HS-5 (cell line): Measurements from ENCODE around the gene TAB2.

Experiments
- DNase-seq: peaks from one replicate; pipeline ENCODE4 v3.0.0-alpha.2; 2012; ENCODE audit warnings: low read depth

The TAB2 gene, protein sequence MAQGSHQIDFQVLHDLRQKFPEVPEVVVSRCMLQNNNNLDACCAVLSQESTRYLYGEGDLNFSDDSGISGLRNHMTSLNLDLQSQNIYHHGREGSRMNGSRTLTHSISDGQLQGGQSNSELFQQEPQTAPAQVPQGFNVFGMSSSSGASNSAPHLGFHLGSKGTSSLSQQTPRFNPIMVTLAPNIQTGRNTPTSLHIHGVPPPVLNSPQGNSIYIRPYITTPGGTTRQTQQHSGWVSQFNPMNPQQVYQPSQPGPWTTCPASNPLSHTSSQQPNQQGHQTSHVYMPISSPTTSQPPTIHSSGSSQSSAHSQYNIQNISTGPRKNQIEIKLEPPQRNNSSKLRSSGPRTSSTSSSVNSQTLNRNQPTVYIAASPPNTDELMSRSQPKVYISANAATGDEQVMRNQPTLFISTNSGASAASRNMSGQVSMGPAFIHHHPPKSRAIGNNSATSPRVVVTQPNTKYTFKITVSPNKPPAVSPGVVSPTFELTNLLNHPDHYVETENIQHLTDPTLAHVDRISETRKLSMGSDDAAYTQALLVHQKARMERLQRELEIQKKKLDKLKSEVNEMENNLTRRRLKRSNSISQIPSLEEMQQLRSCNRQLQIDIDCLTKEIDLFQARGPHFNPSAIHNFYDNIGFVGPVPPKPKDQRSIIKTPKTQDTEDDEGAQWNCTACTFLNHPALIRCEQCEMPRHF

DNA sequence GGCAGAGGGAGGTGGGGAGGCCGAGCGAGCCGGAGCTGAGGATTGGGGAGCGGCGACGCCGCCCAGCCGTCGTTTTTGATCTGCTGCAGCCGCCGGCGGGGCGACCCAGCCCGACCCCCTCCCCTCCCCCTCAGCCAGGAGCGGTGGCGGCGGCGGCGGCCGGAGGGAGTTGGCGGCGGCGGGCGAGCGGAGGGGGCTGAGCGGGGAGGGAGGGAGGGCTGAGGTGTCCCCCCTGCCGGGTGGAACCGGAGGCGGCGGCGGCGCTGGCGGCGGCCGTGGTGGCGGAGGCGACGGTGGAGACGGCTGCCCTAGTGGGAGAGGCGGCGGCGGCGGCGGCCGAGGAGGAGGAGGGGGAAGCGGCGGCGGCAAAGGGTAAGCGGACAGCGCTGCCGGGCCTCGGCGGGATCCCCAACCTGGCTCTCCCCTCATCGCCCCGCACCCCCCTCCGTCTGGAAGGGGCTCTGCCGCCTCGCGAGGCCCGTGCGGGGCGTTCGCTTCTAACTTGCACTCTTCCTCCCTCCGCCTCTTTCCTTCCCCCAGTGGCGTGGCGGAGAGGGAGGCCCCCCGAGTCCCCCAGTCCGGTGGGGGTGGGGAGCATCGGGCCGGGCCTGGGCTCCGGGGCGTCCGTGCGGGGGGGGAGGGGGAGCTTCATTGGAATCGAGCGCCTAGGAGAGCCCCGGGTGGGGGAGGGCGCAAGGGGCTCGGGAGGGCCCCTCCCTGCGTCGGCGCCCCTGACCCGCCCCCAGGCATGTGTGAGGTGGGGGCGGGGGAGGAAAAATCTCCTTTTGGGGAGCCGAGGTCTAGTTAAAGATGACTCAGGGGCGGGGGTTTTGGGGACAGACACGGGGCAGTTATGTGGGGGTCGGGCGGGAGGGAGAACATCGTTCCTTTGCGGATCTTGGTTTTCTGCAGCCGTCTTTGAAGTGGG is at the start of gene TAB2:
TAB2 (plus strand) TSS at position 69 of the 928 bp plus-strand sequence. CDS start 52,286 bp downstream, outside the sequence.
- no peak for DNase-seq

DNA sequence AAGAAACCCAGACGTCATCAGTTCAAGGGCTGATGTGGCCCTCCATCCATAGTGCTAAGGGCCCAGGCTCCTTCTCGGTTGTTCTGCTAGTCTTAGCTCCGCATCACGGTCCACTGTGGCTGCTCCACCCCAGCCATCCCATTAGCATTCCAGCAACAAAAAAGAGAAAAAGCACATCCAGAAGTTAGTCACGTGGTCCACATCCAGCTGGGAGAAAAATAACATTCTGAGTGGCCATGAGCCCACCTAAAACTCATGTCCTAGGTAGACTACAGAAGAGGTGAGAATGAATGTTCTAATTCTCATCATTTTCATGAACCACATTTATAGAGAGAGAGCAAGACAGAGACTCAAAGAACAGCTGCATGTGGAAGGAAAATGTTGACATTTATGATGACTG is 49.4 kb upstream of the TAB2 start:
- no peak for DNase-seq

DNA sequence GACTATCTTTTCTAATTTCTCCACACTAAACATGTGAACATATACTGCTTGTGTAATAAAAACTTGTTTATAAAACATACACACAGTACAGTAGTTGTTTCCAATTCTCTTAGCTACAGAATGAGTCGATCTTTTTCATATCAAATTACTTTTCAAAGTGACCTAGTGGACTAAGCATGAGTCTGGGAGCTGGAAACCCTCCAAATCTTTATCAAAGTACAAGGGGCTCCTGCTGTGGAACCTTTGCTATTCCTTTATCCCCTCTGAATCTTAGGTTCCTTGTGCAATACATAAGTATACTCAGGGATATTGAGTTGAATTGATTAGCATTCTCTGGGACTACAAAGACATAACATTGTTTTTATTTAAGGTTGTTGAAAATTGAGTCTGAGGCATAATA is 48.7 kb upstream of the TAB2 start:
- DNase-seq, result no peak

DNA sequence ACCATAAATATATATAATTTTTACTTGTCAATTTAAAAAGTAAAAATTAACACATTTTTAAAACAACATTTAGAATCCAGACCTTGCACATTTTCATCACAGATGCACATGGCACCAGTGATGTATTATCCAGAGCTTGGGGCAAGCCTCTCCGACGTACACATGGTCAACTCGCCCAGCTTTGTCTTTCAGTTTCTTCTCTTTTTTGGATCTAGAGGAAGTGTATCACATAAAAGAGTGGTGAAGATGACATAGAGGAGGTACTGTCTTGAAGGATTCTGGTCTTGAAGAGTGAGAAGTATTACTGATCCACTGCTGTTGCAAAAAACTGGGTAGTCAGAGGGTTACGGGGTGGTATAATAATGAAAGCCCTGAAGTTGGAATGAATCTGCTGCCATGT is 46.9 kb upstream of the TAB2 start:
- no peak for DNase-seq

DNA sequence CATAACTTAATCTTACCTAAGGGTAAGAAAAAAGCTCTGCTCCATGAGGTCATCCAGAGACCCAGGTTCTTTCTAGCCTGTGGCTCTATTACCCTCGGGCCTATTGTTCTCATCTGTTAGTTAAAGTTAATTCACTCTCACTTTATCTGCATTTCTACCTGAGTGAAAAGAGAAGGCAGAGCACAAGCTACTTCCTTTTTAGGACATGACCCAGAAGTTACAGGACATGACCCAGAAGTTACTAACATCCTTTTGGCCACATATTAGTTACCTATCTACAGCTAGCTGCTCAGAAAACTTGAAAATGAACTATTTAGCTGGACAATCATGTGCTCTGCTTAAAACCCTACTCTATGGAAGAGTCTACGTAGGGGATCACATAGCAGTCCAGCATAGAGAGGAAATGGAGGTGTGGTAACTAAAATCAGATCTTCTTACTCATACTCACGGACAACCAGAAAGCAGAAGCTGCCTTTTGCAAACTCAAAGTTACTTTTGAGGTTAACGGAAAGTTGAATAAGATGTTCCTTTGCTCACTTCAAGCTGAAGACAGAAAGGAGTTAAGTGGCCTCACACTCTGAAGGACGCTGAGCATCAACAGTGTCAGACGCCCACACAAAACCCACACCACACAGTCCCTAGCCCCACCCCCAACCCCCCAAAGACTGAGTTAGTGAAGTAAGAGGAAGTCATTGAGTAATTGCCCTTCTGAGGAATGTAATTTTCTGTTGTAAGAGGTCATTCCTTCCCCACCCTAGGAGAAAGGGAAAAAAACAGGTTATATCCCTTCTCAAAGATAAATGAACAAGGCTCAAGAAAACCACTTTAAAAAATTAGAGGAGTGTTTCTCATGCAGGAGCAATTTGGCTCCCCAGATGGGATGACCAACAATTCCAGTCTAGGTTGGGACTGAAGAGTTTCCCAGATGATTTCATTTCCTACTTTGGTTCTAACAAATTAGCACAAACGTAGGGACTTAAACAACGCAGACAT is 45.9 kb upstream of the TAB2 start:
- no peak for DNase-seq

DNA sequence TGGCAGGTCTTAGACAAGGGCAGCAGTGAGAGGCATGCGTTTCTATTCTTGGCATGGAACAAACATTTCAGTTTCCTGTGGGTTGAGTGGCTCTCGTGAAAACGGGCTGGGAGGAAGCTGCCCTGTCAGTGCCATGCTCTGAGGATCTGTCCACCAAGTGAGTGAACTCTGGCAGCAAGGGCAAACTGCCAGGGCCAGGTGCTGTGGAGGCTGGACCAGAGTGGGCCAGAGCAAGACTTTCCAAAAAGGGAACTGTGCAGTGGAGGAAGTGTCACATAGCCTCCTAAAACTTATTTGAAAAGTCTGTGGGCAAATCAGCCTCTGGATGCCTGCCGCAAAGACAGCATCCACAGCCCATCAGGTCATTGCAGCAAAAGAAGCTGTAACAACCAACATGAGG is 44.2 kb upstream of the TAB2 start:
- no peak for DNase-seq

DNA sequence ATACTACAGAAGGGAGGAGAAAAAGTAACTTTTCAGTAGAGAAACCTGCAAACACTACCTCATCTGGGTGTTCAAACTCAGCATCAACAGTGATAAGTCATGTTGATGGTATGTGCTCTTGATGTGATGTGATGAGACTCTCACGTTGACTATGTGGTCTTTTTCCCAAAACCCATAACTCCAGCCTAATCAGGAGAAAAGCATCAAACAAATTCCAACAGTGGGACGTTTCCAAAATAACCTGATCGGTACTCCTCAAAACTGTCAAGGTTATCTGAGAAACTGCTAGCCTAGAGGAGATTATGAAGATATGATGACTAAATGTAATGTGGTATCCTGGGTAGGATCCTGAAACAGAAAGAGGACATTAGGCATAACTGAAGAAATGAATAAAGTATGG is 41.9 kb upstream of the TAB2 start:
- no peak for DNase-seq

DNA sequence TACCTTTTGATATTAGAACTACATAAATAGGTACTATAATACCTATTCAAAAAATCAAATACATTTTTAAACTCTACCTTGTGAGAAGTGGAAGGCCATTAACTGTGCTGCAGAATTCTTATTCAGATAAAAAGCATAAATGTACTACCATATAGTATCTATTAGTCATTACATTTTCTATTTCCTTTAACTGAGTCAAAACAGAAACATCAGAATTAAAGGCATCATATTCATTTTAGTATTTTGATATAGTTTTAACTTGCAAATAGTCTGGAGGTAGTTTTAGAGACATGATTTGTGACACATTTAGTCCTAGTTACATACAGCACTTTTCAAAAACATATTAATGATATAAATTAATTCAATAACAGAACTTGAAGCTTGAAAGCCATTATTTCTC is 39.9 kb upstream of the TAB2 start:
- no peak for DNase-seq

DNA sequence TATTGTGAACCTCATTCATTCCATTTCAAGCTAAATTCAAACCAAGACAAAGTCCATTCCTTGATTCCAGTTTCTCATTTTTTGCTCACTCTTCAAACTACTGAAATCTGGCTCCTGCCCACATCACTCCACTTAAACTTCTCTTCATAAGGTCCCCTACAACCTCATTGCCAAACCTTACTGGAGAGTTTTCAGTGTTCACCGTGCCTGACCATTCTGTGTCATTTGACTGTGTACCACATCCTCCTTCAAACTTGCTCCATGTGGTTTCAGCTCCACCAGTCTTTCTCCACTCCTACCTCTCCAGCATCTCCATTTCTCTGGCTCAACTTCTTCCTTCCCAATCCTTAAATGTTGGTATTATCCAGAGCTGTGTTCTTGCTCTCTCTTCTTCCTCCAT is 38.5 kb upstream of the TAB2 start:
- no peak for DNase-seq

DNA sequence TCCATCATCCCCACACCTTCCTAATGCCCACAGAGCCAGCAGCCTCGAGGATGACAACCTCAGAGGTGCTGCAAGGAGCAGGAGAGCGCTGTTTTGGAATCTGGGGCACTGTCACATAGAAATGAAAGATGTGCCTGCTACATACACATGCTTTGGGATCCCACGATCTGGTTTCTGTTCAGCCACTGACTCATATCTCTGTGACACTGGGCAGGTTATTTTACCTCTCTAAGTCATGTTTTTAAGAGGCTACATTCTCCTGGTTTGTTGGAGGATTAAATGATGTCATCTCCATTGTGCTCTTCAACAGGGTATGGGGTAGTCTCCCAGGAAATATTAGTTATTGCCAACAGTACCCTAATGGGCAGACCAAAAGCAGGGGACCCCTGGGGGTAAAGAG is 32.6 kb upstream of the TAB2 start:
- no peak for DNase-seq

DNA sequence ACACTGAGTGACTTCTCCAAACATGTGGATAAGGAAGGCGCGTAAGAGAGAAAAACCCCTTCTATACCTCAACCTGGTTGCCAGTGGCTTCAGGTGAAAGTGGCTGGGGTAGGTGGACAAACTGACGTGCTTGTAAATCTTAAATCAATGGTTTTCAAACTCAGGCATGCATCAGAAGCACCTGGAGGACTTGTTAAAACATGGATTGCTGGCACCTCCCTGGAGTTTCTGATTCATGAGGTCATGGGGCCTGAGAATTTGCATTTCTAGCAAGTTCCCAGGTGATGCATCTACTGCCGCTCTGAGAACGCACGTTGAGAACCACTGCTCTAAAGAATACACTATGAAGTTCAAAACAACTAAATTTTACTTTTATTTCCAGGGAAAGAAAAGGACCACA is 31.9 kb upstream of the TAB2 start:
- no peak for DNase-seq

DNA sequence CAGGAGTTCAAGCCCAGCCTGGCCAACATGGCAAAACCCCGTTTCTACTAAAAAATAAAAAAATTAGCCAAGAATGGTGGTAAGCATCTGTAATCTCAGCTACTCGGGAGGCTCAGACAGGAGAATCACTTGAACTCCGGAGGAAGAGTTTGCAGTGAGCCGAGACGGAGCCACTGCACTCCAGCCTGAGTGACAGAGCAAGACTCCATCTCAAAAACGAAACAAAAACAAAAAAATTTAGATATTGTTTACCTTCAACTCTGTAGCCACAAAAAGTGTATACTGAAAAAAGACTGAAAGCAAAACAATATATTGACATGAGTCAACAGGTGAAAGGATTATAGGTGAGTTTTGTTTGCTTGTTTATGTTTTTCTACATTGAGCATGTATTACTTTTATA is 30.6 kb upstream of the TAB2 start:
- no peak for DNase-seq

DNA sequence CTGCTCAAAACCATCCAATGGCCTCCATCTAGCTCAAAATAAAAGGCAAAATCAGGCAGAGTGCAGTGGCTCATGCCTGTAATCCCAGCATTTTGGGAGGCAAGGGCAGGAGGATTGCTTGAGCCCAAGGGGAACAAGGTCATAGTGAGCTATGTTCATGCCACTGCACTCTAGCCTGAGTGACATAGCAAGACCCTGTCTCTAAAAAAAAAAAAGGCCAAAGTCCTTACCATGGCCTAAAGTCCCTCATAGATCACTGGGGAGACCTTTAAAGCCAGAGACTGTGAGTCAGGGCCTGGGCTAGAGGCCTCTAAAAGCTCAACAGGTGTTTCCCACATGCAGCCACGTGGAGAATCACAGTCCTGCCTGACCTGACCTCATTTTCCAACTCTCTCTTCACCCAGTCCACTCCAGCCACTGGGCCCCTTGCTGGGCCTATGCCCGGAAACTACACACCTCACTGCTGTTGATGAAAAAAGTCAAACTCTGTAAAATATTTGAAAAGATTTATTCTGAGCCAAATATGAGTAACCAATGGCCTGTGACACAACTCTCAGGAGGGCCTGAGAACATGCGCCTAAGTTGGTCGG is 28.2 kb upstream of the TAB2 start:
- DNase-seq, result no peak

DNA sequence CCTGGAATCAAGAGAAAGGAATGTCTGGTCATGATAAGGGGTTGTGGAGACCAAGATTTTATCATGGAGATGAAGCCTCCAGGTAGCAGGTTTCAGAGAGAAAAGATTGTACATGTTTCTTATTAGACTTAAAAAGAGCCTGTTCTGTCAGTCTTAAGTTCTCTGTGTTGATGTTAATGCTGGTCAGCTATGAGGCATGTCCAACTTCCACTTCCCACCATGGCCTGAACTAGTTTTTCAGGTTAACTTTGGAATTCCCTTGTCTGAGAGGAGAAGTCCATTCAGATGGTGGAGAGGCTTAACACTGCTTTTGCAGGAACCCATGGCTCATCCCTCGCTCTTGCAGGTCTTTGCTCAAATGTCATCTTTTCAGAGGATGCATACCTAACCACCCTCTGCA is 27.5 kb upstream of the TAB2 start:
- no peak for DNase-seq

DNA sequence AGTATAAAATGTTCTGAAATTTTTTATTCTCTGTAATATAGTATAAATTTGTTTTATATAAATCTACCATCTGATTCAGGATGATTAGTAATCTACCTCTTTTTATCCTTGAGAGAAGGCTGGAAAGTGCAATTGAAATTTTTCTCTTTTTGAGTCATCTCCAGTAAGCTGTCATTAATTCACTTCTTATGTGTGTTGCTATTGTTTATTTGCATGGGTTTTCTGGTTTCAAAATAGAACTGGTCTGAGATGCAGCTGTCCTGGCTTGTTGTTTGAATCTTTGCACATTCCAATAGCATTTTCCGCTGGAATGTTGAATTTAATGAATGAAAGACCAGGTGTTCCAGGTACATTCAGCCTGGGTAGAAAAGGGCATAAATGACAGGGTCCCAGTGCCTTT is 24.3 kb upstream of the TAB2 start:
- no peak for DNase-seq

DNA sequence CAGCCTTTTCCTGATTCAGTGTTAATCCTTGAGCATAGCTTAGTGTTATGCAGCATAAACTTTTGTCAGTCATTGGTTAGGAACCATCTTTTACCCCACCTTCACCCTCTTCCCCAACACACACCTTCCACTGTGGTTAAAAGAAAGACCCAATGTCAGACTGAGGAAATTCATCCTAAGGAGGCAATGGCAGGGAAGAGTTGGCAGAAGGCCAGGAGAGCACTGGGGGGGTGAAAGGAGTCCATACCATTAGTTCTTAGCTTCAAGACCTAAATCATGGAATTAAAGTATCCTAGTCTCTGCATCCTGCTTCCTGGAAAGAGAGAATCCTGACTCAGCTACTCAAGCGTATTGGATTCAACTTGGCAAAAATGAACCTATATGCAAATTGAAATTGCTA is 16.9 kb upstream of the TAB2 start:
- DNase-seq, result no peak

DNA sequence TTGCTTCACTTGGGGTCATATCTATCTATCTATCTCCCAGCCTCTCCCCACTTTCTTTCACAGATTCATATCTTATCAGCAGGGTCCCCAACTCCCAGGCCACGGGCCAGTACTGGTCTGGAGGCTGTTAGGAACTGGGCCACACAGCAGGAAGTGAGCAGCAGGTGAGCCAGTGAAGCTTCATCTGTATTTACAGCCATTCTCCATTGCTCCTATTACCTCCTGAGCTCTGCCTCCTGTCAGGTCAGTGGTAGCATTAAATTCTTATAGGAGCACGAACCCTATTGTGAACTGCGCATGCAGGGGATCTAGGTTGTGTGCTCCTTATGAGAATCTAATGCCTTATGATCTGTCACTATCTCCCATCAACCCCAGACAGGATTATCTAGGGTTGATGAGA is 14.8 kb upstream of the TAB2 start:
- DNase-seq, result no peak

DNA sequence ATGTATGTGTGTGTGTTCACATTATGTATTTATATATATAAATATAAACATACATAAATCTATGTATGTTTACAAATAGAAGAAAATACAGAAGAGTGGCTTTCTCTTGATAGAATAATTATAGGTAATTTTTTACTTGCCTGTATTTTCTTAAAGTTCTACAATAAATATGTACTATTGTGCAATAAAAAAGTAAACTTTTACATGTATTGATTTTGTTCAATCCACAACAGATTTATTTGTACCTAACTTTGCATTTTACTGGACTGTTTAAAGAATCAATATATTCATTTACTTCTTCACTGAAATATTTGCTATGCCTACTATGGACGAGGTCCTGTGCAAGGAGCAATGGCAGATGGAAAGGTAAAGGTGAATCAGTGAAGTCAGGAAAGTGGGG is 14.0 kb upstream of the TAB2 start:
- no peak for DNase-seq

DNA sequence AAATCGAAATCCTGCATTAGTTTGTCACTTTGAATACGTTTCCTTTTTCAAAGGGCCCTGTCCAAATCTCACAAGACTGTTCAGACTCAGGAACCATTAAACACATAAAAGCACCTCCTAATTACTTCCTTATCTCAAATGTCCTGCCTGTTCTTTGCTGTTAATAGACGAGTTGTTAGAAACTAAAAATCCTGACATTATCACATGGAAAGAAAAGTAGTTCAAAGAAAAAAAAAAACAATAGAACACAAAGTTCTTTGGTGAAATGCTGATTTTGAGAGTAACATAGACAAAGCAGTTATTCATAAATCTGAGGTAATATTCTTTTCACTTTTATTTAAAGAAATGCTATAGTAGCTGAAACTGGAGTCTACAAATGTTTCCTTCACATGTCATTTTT is 12.1 kb upstream of the TAB2 start:
- no peak for DNase-seq

DNA sequence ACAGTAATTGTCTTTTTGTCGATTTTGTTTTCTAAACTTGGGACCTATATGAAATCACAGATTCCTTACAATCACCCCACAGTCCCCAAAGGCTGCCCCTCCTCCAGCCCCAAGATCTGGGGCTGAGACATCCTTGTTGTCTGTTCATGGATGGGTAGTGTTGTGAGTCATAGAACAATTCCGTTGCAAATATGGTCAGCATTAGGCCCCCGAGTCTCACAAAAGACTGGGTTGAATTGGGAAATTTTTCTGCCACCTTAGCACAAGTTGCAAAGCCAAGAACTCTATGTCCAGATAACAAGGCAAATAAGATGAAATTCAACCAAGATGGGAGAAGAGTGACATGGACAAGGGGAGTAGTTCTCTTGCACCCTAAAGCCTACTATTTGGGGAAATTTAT is 10.5 kb upstream of the TAB2 start:
- no peak for DNase-seq

DNA sequence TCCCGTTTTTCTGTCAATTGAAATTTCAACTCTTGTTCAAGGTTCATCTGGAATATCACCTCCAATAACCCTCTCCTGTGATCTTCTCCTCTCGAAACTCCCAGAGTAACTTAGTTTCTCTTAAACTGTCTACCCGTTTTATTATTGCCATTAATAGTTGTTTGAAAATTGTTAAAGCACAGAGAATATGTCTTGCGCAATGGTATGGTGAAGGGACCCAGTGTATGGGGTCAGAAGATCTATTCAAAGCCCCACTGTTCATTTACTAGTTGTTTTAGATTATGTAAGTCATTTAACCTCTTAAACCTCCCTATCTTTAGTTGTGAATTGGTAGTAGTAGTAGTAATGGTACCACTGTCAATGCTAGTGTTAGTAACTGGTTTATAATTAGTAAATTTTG is 6.2 kb upstream of the TAB2 start:
- DNase-seq, result no peak
